Measurements from ENCODE around the gene PRRX2. TPM values are rescaled to one million over a fixed set of nuclear protein-coding genes. Genes with fewer than 3 reads are reported as not detected.

PRRX2 gene
- total RNA-seq, 1 donor from 2014 or later, result not detected

DNA sequence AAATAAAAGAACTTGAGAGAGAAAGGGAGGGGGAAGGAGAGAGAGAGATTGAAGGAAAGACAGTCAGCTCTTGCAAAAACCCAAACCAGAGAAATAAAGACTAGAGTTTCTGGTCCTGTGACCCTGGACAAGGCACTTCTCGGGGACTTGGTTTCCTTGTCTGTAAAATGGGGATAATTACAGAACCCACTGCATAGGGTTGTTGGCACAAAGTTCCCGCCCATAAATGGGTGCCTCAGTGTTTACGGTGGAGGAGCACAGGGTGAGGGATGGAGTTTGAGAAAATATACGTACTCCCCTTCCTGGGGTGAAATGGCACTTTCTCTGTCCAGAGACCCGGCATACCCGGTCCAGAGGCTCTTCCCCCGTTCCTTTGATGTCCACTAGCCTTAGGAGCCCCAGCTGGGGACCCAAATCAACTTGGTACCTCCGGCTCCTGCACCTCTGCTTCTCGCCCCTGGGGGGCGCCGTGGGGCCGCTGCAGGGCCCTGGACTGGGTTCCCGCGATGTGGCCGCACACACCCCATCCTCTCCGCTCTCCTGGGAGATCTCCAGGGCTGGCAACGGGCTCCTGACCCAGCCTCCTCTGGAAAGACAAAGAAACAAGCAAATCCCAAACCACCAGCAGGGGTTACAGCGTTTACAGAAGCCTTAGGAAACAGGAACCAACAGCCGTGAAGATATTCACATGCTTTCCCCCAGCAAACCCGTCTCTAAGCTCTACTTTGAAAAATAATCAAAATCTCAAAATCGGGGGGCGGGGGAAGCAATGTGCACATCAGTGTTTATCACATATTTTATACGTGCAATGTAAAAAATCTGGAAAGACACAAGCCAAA is 61.1 kb downstream of the PRRX2 start:
- no peak overlapping the region for H3K27ac Mint-ChIP-seq
- ChIA-PET POLR2A (interaction anchor here (0.6 to 0.8 kb wide), 2 partner anchors 13 to 102 kb away, joined by 3 to 13 read pairs; no protein-coding TSS in a partner anchor), CTCF (interaction anchor here (0.7 to 2.0 kb wide), 6 partner anchors 11 to 595 kb away, joined by 3 to 9 read pairs (median 4); no protein-coding TSS in a partner anchor)
- TF ChIP-seq, protein P1, sequence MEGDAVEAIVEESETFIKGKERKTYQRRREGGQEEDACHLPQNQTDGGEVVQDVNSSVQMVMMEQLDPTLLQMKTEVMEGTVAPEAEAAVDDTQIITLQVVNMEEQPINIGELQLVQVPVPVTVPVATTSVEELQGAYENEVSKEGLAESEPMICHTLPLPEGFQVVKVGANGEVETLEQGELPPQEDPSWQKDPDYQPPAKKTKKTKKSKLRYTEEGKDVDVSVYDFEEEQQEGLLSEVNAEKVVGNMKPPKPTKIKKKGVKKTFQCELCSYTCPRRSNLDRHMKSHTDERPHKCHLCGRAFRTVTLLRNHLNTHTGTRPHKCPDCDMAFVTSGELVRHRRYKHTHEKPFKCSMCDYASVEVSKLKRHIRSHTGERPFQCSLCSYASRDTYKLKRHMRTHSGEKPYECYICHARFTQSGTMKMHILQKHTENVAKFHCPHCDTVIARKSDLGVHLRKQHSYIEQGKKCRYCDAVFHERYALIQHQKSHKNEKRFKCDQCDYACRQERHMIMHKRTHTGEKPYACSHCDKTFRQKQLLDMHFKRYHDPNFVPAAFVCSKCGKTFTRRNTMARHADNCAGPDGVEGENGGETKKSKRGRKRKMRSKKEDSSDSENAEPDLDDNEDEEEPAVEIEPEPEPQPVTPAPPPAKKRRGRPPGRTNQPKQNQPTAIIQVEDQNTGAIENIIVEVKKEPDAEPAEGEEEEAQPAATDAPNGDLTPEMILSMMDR (IDR thresholded peaks at IDR 0.05), result no peak
- no peaks in the 10 kb centered on the region for H3K36me3 Mint-ChIP-seq (ENCODE audit: low read depth)
- no peaks in the 10 kb centered on the region for H3K9me3 Mint-ChIP-seq
- intact Hi-C loops (cut with micrococcal nuclease), result no loop called here
- ATAC-seq (ENCODE audit: low read depth), result peak; percentile 73
- no peak overlapping the region for H3K4me3 Mint-ChIP-seq
- H3K27me3 Mint-ChIP-seq, result peaks cover 14% of the 10 kb centered on the region
- no peaks in the 10 kb centered on the region for H3K4me1 Mint-ChIP-seq
- peak; percentile 40 for DNase-seq

DNA sequence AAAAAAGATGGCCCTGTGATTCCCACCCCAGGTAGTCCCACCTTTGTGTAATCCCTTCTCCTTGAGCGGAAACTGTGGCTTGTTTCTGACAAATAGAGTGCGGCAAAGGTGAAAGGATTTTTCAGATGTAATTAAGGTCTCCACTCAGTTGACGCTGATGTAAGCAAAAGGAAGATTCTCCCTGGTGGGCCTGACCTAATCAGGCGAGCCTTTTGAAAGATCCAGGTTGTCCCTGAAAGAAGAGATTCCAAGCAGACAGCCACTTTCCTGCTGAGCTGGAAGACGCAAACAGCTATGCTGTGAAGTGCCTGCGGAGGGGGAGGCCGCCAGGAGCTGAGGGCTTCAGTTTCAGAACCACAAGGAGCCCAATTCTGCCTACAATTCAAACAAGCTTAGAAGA is 63.3 kb downstream of the PRRX2 start:
- no peaks in the 10 kb centered on the region for H3K9me3 Mint-ChIP-seq
- H3K27ac Mint-ChIP-seq, result no peak overlapping the region
- no peaks in the 10 kb centered on the region for H3K36me3 Mint-ChIP-seq (ENCODE audit: low read depth)
- ChIA-PET POLR2A (interaction anchor here (2.0 kb wide), 1 partner anchor 9 kb away, joined by 6 read pairs; no protein-coding TSS in a partner anchor), CTCF (interaction anchor here (0.8 kb wide), 1 partner anchor 9 kb away, joined by 4 read pairs; no protein-coding TSS in a partner anchor)
- TF ChIP-seq, protein P1 (IDR thresholded peaks at IDR 0.05), result no peak
- ATAC-seq (ENCODE audit: low read depth) (no peak), DNase-seq (no peak)
- intact Hi-C loops (cut with micrococcal nuclease), result no loop called here
- H3K27me3 Mint-ChIP-seq, result peaks cover 15% of the 10 kb centered on the region
- H3K4me3 Mint-ChIP-seq, result no peak overlapping the region
- H3K4me1 Mint-ChIP-seq, result no peaks in the 10 kb centered on the region

DNA sequence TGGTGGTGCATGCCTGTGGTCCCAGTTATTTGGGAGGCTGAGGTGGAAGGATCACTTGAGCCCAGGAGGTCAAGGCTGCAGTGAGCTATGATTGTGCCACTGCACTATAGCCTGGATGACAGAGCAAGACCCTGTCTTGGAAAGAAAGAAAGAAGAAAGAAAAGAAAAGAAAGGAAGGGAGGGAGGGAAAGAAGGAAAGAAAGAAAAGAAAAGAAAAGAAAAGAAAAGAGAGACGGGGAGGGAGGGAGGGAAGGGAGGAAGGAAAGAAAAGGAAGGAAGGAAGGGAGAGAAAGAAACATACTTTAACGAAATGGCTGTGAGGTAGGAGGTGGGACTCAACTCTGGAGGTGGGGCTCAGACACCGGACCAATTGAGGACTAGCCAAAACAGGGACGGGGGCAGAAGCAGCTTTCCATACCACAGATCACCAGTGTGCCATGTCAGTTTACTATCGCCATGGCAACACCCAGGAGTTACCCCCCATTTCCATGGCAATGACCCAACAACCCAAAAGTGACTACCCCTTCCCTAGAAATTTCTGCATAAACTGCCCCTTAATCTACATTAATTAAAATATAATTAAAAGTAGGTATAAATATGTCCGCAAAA is 66.1 kb downstream of the PRRX2 start:
- intact Hi-C loops (cut with micrococcal nuclease), result no loop called here
- ATAC-seq (ENCODE audit: low read depth) (no peak), DNase-seq (no peak)
- POLR2A ChIA-PET, result no interaction called here
- H3K4me1 Mint-ChIP-seq, result no peaks in the 10 kb centered on the region
- peaks cover 12% of the 10 kb centered on the region for H3K27me3 Mint-ChIP-seq
- no peak overlapping the region for H3K27ac Mint-ChIP-seq
- CTCF ChIA-PET, result no interaction called here
- H3K4me3 Mint-ChIP-seq, result no peak overlapping the region
- H3K36me3 Mint-ChIP-seq (ENCODE audit: low read depth), result no peaks in the 10 kb centered on the region
- no peaks in the 10 kb centered on the region for H3K9me3 Mint-ChIP-seq
- TF ChIP-seq, protein P1 (IDR thresholded peaks at IDR 0.05), result no peak

DNA sequence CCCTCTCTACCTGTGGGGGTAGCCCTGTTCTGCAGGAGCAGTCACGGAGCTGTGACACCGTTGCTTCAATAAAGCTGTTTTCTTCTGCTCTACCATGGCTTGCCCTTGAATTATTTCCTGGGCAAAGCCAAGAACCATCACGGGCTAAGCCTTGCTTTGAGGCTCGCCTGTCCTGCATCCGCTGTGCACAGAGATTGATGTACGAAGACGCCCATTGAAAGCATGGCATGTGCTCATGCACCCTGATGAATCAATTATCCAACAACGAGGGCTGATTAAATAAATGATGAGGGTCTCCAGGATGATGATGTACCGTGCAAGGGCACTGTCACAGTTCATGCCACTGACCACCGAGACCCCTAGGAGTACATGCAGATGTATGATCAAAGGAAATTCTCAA is 66.7 kb downstream of the PRRX2 start:
- ATAC-seq (ENCODE audit: low read depth), result no peak
- intact Hi-C loops (cut with micrococcal nuclease), result no loop called here
- POLR2A ChIA-PET, result no interaction called here

More for the DNA sequence above, 66.7 kb downstream of the PRRX2 start:
- Mint-ChIP-seq H3K9me3 (no peaks in the 10 kb centered on the region), H3K4me1 (peaks cover 1% of the 10 kb centered on the region), H3K4me3 (no peak overlapping the region), H3K36me3 (ENCODE audit: low read depth) (no peaks in the 10 kb centered on the region), H3K27me3 (peaks cover 12% of the 10 kb centered on the region), H3K27ac (no peak overlapping the region)
- no peak for DNase-seq
- CTCF ChIA-PET, result no interaction called here
- TF ChIP-seq, protein P1 (IDR thresholded peaks at IDR 0.05), result no peak
